SH-SY5Y (cell line): ENCODE results near the gene TOMM6.

ENCODE experiments used
- GATA2 ChIP-seq: IDR thresholded peaks from 2 replicates; pipeline ENCODE4 v1.6.1; 2011; ENCODE audit warnings: mild to moderate bottlenecking, low read depth, low read length
- GATA3 ChIP-seq: IDR thresholded peaks from 2 replicates; pipeline ENCODE4 v1.6.1; 2011; ENCODE audit warnings: low read depth, mild to moderate bottlenecking, low read length, moderate library complexity

DNA sequence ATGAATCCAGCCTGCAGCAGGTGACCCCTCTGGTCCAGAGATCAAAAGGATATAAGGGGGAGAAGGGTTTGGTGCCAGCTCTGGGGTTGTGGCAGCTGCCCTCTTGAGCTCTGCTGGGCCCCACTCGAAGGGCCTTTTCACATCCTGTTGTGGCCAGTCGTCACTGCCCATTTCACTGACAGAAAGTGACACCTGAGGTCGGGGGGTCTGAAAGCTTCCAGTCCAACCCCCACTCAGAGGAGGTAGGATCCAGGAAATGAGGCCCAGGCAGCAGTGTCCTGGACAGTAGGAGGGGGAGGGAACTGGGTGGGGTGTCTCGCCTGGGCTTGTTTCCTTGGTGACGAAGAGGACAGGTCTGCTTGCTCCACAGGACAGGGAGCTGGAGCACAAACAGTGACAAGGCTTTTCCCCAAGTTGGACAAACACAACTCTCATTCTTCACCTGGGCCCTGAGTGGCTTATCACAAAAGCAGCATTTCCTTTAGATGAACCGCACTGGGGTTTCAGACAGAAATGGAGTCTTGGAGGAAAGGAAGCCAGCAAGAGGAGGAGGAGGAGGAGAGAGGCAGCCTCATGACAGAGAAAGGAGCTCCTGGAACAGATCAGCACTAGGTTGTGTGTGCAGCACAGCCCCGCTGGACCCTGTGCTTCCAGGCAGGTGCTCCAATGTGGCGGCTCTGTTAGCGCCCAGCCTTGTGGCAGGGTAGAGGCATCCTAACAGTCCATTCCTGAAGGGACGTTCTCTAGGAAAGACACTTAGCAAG, 18.8 kb upstream of the TOMM6 start:
- no peak for TF ChIP-seq GATA2
- no peak for TF ChIP-seq GATA3
